Fibroblast of upper back skin (primary cell): ENCODE data around the gene PLCH2.
"Not testable (repeated sequence)": the region's sequence is repeated elsewhere in the genome, so short reads cannot be mapped to it uniquely, and the experiment has no call there.

Experiments used
- DNase-seq: peaks from one replicate; pipeline ENCODE4 v3.0.0-alpha.2; 2013

PLCH2 gene

DNA sequence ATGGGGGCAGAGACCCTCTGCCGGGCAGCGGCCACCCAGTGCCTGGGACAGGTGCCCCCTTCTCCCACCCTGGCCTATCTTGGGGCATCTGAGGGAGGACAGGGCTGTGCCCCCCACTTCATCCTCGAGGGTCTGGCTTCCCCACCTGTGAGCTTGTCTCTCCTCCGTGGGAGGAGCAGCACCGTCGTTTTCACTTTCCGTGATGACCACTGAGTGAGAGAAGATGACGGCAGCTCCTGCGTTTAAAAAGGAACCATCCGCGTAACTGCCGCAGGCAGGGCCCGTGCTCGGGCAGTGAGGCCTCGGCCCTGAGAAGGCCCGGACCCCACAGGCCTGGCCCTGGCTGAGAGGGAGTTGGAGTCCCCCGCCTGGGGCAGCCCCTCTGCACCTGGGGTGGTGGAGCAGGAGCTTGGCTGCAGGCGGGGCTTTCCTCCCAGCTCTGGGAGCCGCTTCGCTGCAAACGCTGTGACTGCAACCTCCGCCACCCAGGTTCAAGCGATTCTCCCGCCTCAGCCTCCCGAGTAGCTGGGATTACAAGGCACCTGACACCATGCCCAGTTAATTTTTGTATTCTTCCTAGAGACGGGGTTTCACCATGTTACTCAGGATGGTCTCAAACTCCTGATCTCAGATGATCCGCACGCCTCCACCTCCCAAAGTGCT is 73.4 kb downstream of the PLCH2 start:
- not testable (repeated sequence) for DNase-seq

GRCh38 chr1:2550309-2550861 is 74.3 kb downstream of the PLCH2 start:
- not testable (repeated sequence) for DNase-seq

- not testable (repeated sequence) for DNase-seq
Observed at GRCh38 chr1:2551544-2551943, 75.5 kb downstream of the PLCH2 start.

DNA sequence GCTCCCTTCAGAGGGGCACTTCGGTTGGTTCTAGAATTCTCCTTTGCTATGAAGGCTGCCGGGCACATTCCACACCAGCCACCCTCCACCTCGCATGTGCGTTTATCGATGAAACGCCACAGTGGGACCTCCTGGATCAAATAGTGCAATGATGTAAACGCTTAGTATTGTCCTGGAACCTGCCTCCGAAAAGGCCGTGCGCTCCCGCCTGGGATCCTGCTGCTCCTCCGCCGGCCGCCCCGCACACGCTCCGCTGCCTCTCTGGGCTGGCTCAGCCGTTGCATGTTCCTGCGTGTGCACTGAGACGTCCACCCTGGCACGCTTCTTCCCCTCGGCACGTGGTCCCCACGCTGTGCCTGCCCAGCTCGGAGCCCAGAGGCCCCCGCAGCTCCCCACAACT is 76.1 kb downstream of the PLCH2 start:
- DNase-seq: no peak

DNA sequence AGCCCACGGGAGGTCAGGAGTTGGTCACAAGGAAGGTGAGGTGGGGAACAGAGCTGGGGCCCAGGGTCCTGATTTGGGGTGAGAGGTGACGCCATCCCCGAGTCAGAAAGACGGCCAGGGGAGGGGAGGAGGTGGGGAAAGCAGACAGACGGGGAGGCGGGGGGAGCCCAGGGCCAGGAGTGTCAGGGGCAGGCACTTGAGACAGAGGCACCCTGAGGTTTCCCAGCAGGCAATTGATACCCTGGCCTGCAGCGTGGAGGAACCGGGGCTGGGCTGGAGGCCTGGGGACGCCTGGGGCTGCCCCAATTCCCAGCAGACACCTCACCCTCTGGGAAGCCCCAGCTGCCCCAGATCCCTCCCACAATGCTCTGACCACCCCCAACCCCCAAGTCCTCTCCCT is 77.0 kb downstream of the PLCH2 start:
- DNase-seq: not testable (repeated sequence)

DNA sequence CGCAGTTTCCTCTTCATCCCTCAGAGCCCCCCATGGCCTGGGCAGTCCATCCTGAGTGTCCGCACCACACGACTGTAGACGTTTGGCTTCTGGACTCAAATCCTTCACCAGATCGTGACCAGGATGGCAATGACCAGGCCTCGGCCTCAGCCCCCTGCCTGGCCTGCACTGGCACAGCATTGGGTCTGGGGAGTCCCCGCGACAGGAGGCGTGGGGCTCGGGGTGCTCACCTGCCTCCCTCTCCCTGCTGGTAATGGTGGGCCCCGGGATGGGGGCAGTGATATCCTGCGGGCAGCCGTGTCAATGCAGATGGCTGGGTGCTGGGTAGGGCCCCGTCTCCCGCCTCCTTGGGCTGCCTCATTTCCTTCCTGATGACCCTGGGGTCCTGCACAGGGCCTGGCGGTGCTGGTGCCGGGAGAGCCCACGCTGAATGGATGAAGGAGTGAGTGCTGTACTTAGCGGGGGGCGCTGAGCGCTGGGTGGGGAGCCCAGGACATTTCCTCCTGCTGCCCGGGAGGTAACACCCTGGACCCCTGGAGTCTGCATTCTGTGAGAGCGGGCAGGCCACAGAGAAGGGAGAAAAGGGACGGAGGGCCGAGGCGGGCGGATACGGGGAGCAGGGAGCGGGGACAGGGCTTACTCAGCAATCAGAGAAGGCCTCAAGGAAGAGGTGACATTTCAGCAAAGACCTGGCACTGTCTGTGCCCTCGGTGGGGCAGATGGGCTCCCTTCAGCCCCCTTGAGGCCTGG is 78.0 kb downstream of the PLCH2 start:
- no peak for DNase-seq

DNA sequence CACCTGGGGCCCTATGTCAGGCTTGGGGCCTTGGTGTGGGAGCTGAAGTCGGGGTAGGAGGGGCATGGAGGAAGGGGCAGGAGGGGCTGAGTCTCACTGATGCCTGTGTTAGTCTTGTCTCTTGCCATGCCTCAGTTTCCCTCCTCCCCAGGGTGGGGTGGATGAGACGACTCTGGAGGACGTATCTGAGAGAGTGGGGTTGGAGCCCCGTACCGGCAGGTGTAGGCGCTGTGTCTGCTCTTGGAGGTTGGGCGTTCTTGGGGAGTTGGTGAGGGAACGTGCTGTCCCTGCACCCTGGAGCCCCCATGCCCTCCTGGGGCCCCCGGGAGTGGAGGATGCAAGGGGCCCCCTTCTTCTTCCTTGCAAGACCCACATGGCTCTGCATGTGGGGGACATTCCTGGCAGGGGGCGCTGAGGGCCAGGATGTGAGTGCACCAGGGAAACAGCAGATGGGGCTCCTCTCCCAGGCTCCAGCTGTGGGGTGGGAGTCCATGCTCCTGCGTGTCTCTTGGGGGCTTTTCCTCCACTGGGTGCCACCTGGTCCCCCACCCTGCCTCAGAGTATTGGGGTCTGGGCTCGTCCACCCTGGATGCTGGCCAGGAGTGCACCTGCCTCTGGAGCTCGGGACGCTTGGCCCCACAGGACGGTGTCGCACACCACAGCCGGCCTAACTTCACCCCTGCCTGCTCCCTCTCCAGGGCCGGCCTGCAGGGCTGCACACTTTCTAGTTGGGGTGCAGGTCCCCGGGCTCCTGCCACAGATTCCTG is 78.7 kb downstream of the PLCH2 start:
- DNase-seq: no peak
